ENCODE data around the gene PARVG. TPM values are rescaled to one million over a fixed set of nuclear protein-coding genes. Genes with fewer than 3 reads are reported as not detected.
A peak's percentile ranks its signal among the peaks of the same experiment; 100 is the strongest.

PARVG gene
- total RNA-seq, 1 donor from 2014 or later, result 0.27 TPM

- Mint-ChIP-seq H3K4me1 (ENCODE audit: low read depth) (peaks cover 59% of the 10 kb centered on the region), H3K4me3 (ENCODE audit: unreplicated experiment) (no peak overlapping the region), H3K9me3 (ENCODE audit: low read depth) (no peaks in the 10 kb centered on the region), H3K27ac (ENCODE audit: unreplicated experiment) (no peak overlapping the region), H3K27me3 (ENCODE audit: low read depth) (no peaks in the 10 kb centered on the region), H3K36me3 (ENCODE audit: low read depth) (peaks cover 4% of the 10 kb centered on the region)
- TF ChIP-seq CTCF (IDR thresholded peaks at IDR 0.05), result no peak
- DNase-seq (ENCODE audit: low spot score), result no peak
Measured at GRCh38 chr22:44146088-44146861, 34.5 kb upstream of the PARVG start.

GRCh38 chr22:44147008-44147645 is 33.6 kb upstream of the PARVG start:
- Mint-ChIP-seq H3K36me3 (ENCODE audit: low read depth) (peaks cover 7% of the 10 kb centered on the region), H3K27ac (ENCODE audit: unreplicated experiment) (peak overlapping the region; percentile 77), H3K27me3 (ENCODE audit: low read depth) (no peaks in the 10 kb centered on the region), H3K4me3 (ENCODE audit: unreplicated experiment) (peak overlapping the region; percentile 19), H3K9me3 (ENCODE audit: low read depth) (no peaks in the 10 kb centered on the region), H3K4me1 (ENCODE audit: low read depth) (peaks cover 65% of the 10 kb centered on the region)
- no peak for DNase-seq (ENCODE audit: low spot score)
- TF ChIP-seq CTCF (IDR thresholded peaks at IDR 0.05), result no peak

- peaks cover 62% of the 10 kb centered on the region for H3K4me1 Mint-ChIP-seq (ENCODE audit: low read depth)
- no peaks in the 10 kb centered on the region for H3K9me3 Mint-ChIP-seq (ENCODE audit: low read depth)
- TF ChIP-seq CTCF (IDR thresholded peaks at IDR 0.05), result peak; percentile 28
- H3K27ac Mint-ChIP-seq (ENCODE audit: unreplicated experiment), result peak overlapping the region; percentile 81
- H3K4me3 Mint-ChIP-seq (ENCODE audit: unreplicated experiment), result peak overlapping the region; percentile 26
- no peak for DNase-seq (ENCODE audit: low spot score)
- peaks cover 5% of the 10 kb centered on the region for H3K36me3 Mint-ChIP-seq (ENCODE audit: low read depth)
- no peaks in the 10 kb centered on the region for H3K27me3 Mint-ChIP-seq (ENCODE audit: low read depth)
Measured at GRCh38 chr22:44147821-44148574, 32.7 kb upstream of the PARVG start.

- no peak for TF ChIP-seq CTCF (IDR thresholded peaks at IDR 0.05)
- H3K27ac Mint-ChIP-seq (ENCODE audit: unreplicated experiment), result no peak overlapping the region
- DNase-seq (ENCODE audit: low spot score), result no peak
Measured at GRCh38 chr22:44151676-44152075, 29.0 kb upstream of the PARVG start.

GRCh38 chr22:44153710-44154109 is 27.0 kb upstream of the PARVG start:
- no peak overlapping the region for H3K27ac Mint-ChIP-seq (ENCODE audit: unreplicated experiment)
- TF ChIP-seq CTCF (IDR thresholded peaks at IDR 0.05), result no peak
- peaks cover 14% of the 10 kb centered on the region for H3K36me3 Mint-ChIP-seq (ENCODE audit: low read depth)
- H3K27me3 Mint-ChIP-seq (ENCODE audit: low read depth), result no peaks in the 10 kb centered on the region
- peaks cover 14% of the 10 kb centered on the region for H3K4me1 Mint-ChIP-seq (ENCODE audit: low read depth)
- no peak overlapping the region for H3K4me3 Mint-ChIP-seq (ENCODE audit: unreplicated experiment)
- H3K9me3 Mint-ChIP-seq (ENCODE audit: low read depth), result no peaks in the 10 kb centered on the region
- DNase-seq (ENCODE audit: low spot score), result no peak

More at GRCh38 chr22:44151676-44152075, 29.0 kb upstream of the PARVG start:
- Mint-ChIP-seq H3K4me3 (ENCODE audit: unreplicated experiment) (no peak overlapping the region), H3K9me3 (ENCODE audit: low read depth) (no peaks in the 10 kb centered on the region), H3K4me1 (ENCODE audit: low read depth) (peaks cover 33% of the 10 kb centered on the region), H3K27me3 (ENCODE audit: low read depth) (no peaks in the 10 kb centered on the region), H3K36me3 (ENCODE audit: low read depth) (peaks cover 6% of the 10 kb centered on the region)
